GM19239 (cell line): Measurements from ENCODE around the gene EIF3F.

Experiments used
- DNase-seq: peaks from one replicate; pipeline ENCODE4 v3.0.0; 2011; ENCODE audit warnings: low spot score; ENCODE audit not compliant: insufficient read length
- FAIRE-seq: peaks from 2 replicates; lab custom pipeline; 2011; peaks lifted over from hg19 to GRCh38; lab: Jason Lieb, UNC

Gene EIF3F

GRCh38 chr11:8019314-8020243 lies 32.4 kb downstream of the EIF3F start:
- DNase-seq (no peak), FAIRE-seq (no peak)

DNA sequence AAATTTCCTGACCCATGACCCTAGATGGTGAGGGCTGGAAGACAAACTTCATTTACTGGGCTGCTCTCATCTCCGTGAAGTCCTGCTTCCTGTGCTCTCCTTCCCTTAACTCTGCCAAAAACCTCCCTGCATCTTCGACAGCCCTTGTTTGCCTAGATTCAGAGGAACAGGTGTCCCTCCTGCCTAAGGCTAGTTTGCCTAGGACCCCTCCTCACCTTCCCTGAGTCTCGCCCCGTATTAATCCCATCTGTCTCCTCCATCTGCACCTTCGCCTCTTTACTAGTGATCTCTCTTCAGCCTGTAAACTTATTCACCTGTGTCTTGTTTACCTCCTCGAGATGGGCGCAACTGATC lies 33.1 kb downstream of the EIF3F start:
- no peak for FAIRE-seq
- no peak for DNase-seq

- FAIRE-seq (no peak), DNase-seq (no peak)
Observed at GRCh38 chr11:8021920-8022319, 34.8 kb downstream of the EIF3F start.

- DNase-seq: no peak
- FAIRE-seq: no peak
Observed at GRCh38 chr11:8022876-8023275, 35.7 kb downstream of the EIF3F start.

DNA sequence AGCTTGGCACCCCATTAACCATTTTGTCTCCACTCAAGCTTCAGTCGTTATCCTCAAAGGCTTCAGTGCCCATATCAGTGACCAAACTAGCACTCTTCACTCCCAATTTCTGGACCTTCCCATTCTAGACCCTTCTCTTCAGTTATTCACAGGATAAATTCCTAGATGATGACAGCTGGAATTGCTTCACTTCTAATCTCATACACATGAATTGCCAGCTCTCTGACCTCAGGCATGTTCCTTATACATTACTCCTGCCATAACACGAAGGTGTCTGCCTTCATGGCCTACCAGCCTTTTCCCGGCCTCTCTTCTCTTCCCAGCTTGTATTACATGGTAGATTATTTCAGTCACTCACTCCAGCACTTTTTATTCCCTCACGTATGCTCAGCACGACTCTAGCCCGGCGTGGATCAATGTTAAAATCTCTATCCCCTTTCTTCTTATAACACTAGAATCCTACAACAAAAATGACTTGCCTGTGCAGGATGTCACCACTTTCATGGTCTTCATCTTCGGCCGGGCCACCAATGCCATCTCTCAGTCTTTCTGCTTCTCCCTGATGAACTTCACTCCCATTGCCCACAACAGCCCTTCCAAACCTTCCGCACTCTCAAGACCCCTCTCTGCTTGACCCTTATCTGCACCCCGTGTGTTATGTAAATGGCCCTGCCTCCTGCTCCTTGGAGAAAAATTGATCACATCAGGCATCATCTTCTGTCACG lies 36.9 kb downstream of the EIF3F start:
- FAIRE-seq: no peak
- DNase-seq: no peak

GRCh38 chr11:8025123-8025522 lies 38.0 kb downstream of the EIF3F start:
- FAIRE-seq: no peak
- DNase-seq: no peak

DNA sequence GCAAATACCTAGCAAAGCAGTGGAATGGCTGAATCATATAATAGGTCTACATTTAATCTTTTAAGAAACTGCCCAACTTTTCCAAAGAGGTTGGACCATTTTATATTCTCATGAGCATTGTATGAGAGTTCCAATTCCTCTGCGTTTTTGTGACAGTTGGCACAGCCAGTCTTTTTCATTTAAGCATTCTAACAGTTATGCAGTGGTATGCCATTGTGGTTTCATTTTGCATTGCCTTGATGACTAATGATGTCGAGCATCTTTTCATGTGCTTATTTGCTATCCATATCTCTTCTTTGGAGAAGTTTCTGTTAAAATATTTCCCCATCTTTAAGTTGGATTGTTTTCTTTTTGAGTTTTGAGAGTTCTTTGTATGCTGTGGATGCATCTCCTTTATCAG lies 38.7 kb downstream of the EIF3F start:
- FAIRE-seq (no peak), DNase-seq (no peak)

DNA sequence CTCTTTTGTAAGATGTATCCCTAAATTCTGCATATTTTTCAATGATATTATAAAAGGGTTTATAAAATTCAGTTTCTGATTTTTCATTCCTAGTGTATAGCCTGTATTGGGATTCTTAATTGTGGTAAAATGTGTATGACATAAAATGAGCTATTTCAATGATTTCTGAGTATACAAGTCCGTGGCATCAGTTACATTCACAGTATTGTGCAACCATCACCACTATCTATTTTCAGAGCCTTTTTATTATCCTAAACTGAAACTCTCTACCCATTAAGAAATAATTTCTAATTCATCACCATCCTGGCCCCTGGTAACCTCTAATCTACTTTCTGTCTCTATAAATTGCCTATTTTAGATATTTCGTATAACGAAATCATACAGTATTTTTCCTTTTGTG lies 39.8 kb downstream of the EIF3F start:
- FAIRE-seq (no peak), DNase-seq (no peak)

- FAIRE-seq: no peak
Observed at GRCh38 chr11:8028766-8029165, 41.6 kb downstream of the EIF3F start.

DNA sequence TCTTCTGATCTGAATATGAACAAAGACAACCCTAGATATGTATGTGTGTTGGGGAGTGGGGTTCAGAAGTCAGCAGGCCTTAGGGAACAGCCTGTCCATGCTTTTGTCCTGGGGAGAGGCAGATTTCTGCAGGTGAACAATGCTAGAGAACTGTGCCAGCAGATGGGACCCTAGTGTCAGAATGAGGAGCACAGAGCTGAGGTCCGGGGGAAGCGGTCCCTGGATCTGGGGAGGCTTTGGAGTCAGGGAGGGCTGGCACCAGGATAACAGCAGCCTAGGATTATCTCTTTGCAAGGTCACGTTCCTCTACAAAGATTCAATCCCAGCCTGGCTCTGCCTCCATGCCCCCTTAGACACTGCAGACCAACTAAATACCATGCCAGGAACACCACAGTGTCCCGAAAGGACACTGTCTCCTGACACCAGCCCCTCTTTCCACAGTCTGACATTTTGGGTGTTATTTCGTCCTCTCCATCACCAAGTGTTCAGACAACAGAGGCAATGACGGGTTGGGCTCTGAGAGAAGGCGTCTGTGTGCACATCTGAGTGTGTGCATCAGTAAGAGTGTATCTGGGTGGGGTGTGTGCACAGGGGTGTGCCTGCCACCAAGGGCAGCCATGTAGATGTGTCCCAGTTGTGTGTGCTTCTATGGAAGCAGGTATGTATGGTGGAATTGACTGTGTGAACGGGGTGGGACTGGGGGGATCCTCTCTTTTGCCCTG lies 43.5 kb downstream of the EIF3F start:
- FAIRE-seq: no peak
- no peak for DNase-seq

More at GRCh38 chr11:8028766-8029165, 41.6 kb downstream of the EIF3F start:
- DNase-seq: no peak

- DNase-seq (no peak), FAIRE-seq (no peak)
Observed at GRCh38 chr11:8031248-8032115, 44.3 kb downstream of the EIF3F start.

DNA sequence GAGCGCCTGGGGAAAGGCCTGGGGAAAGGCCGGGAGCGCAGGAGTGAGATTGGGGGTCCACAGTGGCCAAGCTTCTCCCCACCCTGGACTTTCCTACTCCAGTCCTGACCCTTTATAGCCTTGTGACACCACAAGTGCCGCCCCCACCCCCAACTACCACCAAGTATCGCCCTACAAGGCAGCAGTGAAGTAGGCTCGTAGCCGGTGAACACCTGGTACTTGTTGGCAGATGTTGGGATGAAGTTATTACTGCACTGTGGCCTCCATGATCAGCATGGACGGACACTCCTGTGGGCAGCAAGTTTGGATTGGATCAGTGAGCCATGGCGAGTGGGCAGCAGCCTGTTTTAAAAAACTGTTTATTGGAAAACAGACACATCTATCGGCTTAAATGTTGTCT lies 45.0 kb downstream of the EIF3F start:
- DNase-seq: no peak

GRCh38 chr11:8032576-8033304 lies 45.6 kb downstream of the EIF3F start:
- DNase-seq: no peak
- FAIRE-seq: no peak

More for the DNA sequence above, 45.0 kb downstream of the EIF3F start:
- no peak for FAIRE-seq

DNA sequence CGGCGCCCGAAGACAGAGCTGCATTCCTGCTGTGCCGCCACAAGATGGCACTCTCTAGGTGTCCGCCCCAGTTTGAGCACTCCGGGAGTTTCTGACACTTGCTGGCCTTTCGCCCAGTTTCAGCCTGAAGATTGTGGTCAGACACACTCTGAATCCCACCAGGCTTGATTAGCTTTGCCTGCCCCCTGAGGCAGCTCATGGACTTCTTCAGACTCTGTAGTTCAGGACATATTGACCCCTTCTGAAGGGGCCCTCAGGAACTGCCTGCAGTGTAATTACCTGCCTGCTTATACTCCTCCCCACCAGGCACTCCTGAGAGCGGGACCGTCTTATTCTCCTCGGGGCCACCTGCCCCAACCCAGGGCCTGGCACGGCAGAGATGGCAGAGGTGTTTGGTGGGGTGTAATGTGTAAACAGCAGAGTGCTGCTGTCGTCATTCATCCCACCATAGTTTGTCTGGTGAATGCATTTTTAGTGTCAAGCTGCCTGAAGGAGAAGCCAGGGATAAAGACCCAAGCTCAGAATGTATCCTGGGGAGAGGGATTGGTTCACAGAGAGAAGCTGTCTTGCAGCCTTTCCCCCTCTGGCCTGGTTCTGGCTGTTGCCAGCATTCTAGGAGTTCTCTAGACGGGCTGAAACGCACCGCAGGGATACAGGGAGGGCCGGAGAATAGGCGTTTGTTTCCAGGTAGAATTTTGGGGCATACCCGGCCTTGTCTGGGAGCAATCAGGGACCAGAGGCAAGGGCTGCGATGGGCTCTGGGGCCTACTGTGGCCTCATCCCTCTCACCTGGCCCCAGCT lies 46.4 kb downstream of the EIF3F start:
- DNase-seq (peak; percentile 73), FAIRE-seq (peak; percentile 77)

- no peak for FAIRE-seq
- DNase-seq: no peak
Observed at GRCh38 chr11:8034106-8034585, 47.0 kb downstream of the EIF3F start.

DNA sequence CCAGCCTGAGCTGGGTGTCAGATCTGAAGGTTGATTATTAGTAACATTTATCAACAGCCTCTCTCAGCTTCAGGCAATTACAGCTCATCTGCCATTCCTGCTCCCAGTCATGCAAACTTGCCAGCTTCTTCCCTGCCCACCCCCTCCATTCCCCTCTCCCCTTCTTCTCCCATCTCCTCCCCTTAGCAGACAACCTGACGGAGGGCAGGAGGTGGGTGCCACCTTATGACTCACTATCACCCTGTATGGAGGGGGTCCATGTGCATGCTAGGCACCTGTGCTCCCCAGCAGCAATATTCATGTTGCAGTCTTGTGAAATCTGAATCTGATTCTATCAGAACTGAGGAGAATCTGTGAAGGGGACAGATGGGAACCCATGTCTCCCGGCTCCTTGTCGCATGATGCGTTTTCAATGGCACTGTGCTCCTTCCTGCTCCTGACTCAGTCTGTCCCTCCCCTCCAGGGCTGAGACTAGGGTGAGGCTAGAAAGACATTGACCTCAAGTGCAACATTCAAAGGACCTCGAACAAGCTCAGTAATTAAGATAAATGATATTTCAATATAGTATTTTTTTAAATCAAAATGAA lies 47.6 kb downstream of the EIF3F start:
- no peak for FAIRE-seq

DNA sequence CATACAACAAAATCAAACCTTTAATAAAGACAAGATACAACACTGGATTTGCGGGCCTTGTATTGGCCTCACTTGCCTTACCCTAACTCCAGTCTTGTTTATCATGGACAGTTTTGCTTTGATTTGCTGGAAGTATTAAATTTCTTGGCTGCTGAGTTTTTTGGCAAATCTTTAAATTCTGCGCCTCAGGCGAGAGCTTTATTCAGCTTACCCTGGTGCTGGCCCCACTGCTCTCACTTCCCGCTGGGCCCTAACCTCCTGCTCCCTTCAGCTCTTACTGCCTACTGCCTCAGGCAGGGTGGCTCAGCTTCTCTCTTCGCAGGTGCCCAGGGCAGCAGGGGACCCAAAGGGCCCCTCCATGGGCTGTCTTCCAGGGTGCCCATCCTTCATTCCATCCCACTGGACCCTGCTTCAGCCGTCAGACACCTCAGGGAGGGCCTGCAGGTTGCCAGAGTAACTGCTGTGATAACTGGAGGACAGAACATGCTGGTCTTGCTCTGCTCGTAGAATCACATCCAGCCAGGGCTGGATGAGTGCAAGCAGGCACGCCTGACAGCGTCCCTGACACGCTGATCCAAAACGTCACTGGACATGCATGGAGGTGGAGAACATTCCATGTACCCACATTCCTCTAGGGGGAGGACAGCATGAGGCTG lies 48.2 kb downstream of the EIF3F start:
- DNase-seq (no peak), FAIRE-seq (no peak)

More for the DNA sequence above, 47.6 kb downstream of the EIF3F start:
- no peak for DNase-seq
